Raji (cell line): Measurements from ENCODE around the gene PRSS57.

ENCODE experiments used
- POLR2A ChIP-seq: IDR thresholded peaks from 2 replicates; pipeline ENCODE4 v1.6.1; 2011; ENCODE audit warnings: low read depth, low read length, control low read depth; ENCODE audit not compliant: insufficient read depth

Gene PRSS57

GRCh38 chr19:709196-709964, 14.1 kb upstream of the PRSS57 start:
- TF ChIP-seq POLR2A, result no peak

GRCh38 chr19:708154-709143, 13.2 kb upstream of the PRSS57 start, which contains the start of gene PALM:
Gene PALM (plus strand): TSS chr19:708935. CDS start chr19:709147, 212 bp downstream.
- no peak for TF ChIP-seq POLR2A

GRCh38 chr19:704447-704741, 9.1 kb upstream of the PRSS57 start:
- no peak for TF ChIP-seq POLR2A

- no peak for TF ChIP-seq POLR2A
Measured at GRCh38 chr19:703651-704446, 8.6 kb upstream of the PRSS57 start.

- TF ChIP-seq POLR2A, result no peak
Measured at GRCh38 chr19:703329-703650, 8.0 kb upstream of the PRSS57 start.

GRCh38 chr19:694481-695351, 536 bp downstream of the PRSS57 start:
- TF ChIP-seq POLR2A, result no peak

- no peak for TF ChIP-seq POLR2A
Measured at GRCh38 chr19:690203-690602, 5.0 kb downstream of the PRSS57 start.

GRCh38 chr19:688992-689391, 6.3 kb downstream of the PRSS57 start:
- TF ChIP-seq POLR2A, result no peak

- no peak for TF ChIP-seq POLR2A
Measured at GRCh38 chr19:688214-688613, 7.0 kb downstream of the PRSS57 start.

- TF ChIP-seq POLR2A, result no peak
Measured at GRCh38 chr19:687569-688166, 7.6 kb downstream of the PRSS57 start.

GRCh38 chr19:686589-687297, 8.5 kb downstream of the PRSS57 start:
- no peak for TF ChIP-seq POLR2A

GRCh38 chr19:685454-685931, 9.8 kb downstream of the PRSS57 start:
- TF ChIP-seq POLR2A, result no peak

- TF ChIP-seq POLR2A, result no peak
Measured at GRCh38 chr19:682678-683320, 12.5 kb downstream of the PRSS57 start.
